GOT3 (cell line): Measurements from ENCODE around the gene ALDH1B1.

Experiments used
- DNase-seq: peaks from one replicate; lab custom pipeline; 2025; ENCODE audit warnings: mixed read lengths; lab: John Stamatoyannopoulos, UW

Gene ALDH1B1

DNA sequence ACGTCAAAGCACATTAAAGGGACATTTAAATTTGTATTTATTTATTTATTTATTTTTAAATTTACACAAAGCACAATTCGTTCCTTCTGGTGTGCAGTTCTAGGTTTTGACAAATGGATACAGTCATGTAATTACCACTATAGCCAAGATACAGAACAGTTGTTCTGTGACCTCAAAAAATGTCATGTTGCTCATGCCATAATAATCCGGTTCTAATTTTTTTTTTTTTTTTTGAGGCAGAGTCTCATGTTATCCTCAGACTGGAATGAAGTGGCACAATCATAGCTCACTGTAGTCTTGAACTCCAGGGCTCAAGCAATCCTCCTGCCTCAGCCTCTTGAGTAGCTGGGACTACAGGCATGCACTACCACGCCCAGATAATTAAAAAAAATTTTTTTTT, 24.0 kb downstream of the ALDH1B1 start:
- no peak for DNase-seq

DNA sequence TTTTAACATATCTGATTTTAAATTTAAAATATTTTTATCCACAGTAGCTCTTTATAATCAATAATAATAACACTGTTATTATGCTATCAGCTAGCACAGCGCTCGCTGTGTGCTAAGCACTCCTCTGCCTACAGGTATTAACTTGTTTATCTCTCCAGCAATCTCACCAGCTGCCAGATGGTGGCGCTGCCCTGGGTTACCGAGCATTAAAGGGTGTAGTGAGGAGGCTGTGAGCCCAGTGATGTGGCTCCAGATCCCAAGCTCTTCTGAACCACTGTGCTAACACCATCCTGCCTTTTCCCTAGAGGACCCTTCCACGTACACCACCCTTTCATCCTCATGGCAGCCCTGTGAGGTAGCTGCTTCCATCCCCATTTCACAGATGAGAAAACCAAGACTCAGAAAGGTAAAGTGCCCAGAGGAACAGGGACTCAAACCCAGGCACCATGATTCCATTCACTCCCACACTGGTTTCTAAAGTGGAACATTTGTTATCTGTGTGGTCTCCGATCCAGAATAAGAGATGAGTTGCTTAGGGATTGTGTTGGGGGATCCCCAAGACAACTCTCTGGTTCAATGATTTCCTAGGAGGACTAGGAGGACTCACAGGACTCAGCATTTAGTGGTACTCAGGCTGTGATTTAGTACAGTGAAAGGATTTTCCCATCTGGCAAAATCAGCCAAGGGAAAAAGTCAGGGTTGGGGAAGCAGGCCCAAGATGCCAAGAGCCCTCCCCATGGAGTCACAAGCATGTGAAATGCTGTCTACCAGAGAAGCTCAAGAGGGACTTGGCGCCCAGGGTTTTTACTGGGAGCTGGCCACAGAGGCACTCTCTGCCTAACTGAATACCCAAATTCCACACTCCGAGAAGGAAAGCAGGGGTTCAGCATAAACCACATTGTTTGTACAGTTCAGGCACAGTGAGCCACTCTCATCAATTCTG, 24.8 kb downstream of the ALDH1B1 start:
- DNase-seq, result no peak

DNA sequence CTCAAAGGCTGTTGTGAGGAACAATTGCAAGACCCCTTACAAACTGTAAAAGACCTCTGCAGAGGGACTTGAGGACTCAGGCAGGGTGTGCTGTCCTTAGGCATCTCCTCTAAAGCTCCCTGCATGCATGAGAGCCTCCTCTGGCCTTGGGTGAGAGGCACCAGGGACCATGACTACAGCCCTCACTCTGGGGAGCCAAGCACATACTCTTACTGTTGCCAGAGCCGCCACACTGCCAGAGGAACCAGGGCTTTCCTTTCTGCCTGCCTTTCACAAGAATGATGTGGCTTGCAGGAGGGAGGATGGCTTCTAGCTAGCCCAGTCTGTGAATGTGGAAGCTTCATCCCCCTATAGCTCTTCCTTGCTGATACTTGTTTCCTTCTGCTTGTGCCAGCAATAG, 25.9 kb downstream of the ALDH1B1 start:
- DNase-seq, result no peak

DNA sequence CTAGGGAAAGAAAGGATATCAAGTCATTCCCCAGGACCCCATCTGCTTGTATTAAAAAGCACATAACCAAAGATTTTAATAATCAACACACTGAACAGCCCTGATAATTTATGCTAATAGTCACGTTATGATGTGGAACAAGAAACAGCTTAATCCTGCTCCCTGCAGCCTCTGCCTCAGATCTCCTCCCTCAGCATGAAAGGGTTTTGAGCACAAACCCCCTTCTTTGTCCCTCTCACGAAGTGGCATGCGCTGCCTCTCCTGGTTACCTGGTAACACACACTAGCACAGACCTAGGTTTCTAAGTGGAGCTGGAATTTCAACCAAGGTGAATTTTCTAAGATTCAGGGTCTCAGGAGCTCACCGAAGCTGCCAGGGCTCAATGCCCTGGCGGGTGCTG, 26.7 kb downstream of the ALDH1B1 start:
- DNase-seq, result no peak

DNA sequence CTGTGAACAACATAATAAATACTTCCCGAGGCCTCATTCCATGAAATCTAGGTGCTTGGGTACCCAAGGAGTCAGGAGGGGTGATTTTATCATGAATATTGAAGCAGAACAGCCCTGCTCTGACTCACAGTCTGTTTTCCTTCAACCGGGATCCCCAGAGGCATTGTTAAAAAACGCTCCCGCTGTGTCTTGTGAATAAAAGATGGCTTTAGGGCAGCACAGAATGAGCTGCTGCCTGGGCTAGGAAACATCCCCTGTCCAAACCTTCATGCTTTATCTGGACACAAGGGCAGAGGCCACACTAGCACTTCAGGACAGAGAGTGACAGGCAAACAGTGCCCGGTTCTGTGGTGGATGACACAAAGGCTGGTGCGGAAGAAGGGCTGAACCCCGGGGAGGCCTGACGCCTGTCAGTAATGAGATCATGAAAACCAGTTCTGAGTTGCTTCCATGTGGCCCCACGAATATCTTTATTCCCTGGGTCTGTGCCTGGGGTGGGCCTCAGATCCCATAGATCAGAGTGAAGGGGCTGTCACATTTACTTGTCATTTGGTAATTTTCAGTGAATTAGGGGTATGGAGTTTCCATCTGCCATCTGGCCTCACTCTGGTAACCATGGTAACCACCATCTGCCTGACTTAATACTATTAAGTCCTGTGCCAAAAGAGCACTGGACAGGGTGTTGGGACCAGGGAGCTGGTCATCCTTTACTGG, 29.2 kb downstream of the ALDH1B1 start:
- DNase-seq, result no peak

DNA sequence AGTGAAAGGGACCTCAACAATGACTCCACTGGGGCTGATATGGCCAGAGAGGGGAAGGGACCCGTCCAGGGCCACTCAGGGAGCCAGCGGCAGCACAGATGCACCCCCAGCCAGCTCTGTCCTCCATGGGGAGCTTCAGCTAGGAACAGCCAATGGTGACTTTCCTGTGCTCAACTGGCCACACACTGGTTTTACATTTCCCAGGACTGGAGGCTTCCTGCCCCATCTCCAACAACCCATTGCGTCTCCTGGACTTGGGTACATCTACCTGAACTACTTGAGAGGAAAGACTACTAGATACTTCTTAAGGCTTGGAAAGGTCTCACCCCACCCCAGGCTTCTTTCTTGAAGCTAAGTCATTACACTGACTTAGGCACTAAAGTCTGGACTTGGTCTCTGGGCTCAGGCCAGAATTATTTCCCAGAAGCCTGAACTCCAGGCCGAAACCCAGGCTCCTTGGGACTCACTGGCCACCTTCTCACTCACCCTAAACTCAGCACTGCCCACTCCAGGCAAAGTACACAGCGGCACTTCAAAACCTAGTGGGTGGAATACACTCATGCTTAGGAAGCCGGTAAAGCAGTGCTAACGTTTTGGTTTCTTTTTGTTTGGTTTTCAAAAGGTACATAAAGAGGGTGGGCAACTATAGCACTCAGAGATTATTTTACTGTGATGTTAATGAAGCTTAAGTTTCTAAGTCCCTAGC, 30.2 kb downstream of the ALDH1B1 start:
- no peak for DNase-seq

- no peak for DNase-seq
Observed at GRCh38 chr9:38423273-38423972, 30.9 kb downstream of the ALDH1B1 start.

DNA sequence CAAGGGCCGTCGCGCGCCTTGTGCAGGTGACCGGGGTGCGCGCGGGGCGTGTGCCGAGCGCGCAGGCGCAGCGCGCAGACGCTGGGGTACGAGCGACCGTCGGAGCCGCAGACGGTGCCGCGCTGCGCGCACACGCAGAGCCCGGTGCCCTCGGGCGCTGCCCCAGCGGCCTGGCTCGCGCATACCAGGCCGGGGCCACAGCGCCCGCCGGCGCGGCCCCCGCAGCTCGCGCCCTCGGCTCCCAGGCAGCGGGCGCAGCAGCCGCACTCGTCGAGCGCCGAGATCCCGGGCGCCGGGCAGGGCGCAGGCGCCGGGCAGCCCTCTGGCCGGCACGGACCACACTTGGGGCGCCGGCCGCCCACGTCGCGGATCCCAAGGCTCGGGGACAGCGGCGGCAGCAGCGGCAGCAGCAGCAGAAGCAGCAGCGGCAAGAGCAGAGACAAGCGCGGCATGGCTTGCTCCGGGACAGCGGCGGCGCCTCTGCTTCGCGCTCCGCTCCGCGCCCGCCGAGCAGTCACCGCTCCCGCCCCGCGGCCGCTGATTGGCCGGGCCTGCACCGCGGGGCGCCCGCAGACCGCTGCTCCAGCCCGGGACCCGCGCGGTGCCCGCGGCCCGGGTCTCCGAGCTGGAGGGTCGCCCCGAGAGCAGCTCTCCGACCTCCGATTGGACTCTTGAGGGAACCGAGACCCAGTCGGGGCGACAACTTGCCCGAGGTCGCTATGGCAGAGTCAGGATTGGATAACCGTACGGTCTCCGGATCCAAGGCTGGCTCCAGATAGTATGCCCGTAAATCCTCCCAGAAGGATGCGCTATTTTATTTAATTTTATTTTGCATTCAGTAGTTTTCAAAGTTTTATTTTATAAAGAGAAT, 31.7 kb downstream of the ALDH1B1 start, which contains the start of gene IGFBPL1:
TSS of gene IGFBPL1 (minus strand) at position 482 of the 871 bp plus-strand sequence. CDS start at position 452, 30 bp downstream.
- no peak for DNase-seq

GRCh38 chr9:38424918-38425317, 32.4 kb downstream of the ALDH1B1 start:
- no peak for DNase-seq

DNA sequence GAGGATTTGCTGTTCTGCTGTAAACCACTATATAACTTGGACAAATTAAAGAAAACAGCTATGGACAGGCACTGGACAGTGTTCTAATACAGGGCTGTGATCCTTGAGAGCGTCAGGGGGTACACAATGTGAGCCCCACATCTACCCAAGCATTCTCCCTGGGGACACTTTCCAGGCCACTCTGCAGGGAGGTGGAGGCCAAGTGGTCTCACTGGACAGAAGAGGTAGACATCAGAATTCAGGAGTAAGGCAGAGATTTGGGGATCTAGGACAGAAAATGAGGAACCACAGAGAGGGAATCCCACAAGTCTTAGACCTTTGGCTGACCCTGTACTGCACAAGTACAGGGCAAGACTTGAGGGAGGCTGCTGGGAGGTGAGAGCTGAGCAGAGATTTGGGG, 35.6 kb downstream of the ALDH1B1 start:
- no peak for DNase-seq

GRCh38 chr9:38431116-38431515, 38.6 kb downstream of the ALDH1B1 start:
- DNase-seq, result no peak

GRCh38 chr9:38432922-38433510, 40.5 kb downstream of the ALDH1B1 start:
- no peak for DNase-seq

DNA sequence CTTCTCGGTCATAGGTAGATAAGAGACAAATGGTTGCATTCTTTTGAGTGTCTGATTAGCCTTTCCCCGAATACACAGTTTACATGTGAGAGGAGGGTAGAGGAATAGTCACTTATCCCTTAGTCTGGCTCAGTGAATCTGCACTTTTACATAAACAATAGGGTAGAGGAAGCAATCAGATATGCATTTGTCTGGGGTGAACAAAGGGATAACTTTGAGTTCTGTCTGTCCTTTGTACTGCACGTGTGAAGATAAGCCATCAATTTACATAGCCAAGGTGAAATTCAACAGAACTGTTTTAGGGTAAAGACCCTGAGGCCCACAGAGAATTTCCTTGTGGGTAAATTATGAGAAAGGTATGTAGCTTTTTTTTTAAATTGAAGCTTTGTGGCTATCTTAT, 41.9 kb downstream of the ALDH1B1 start:
- DNase-seq, result no peak

- no peak for DNase-seq
Observed at GRCh38 chr9:38434853-38435252, 42.4 kb downstream of the ALDH1B1 start.

GRCh38 chr9:38435521-38435920, 43.0 kb downstream of the ALDH1B1 start:
- no peak for DNase-seq

GRCh38 chr9:38436708-38437107, 44.2 kb downstream of the ALDH1B1 start:
- DNase-seq, result no peak

DNA sequence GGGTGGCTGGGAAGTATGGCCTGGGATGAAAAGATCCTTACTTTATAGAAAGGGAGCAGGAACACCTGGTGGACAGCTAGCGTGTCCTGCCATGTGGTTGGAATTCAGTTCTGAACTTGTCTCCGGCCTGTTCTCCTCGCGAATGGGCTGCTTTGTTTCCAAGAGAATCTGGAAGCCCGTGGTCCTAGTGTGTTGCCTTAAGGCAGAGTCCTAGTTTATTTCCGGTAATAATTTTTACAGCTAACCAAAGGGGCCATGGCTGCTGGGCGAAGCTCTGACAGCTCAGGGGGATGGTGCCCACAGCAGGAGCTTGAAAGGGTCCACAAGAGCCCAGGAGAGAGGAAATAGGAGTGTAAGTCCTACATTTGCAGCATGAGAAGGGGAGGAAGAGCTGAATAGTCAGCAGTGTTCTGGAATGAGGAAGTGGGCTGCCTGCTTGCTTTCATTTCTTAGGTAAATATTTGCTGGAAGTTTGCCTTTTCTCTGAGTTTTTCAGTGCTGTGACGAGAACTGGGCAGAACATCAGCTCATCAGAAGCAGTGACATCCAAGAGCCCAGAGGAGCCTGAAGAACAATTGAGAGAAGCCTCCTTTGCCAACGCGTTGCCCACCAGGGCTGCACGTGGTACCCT, 44.8 kb downstream of the ALDH1B1 start:
- DNase-seq, result no peak

GRCh38 chr9:38439291-38439915, 46.9 kb downstream of the ALDH1B1 start:
- DNase-seq, result no peak

DNA sequence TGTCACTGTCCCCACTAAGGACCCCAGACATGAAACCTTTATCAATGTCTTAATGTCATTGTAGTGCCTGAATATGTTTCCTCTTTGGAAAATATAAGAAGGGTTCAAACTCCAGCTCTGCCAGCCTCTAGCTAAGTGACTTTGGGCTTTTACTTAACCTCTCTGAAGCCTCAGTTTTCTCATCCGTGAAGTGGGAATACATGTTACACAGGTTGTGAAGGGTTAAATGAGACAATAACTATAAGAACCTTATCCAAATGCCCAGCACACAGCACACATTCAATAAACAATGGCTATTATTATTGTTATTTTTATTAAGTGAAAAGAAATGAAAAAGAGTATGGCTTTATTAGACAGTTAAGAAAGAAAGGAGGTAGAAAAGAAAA, 47.4 kb downstream of the ALDH1B1 start:
- no peak for DNase-seq

DNA sequence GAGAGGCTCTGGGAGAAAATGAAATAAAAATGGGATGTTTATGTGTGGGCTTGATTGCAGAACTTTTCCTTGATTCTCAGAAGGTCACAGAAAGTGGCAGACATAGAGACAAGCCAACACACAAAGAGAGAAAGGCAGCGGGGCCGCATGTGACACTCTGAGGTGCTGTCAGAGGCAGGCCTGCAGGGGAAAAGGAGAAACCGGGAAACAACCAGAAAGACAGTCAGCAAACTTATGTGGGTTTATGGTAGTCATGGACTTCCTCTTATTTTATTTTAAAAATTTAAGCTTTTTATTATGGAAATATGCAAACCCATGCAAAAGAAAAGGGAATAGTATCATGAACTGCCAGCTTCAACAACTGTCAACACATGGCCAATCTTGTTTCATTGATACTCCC, 48.0 kb downstream of the ALDH1B1 start:
- no peak for DNase-seq
